KBM-7 (cell line): ENCODE results near the gene LHFPL6.

Experiments
- DNase-seq: peaks from one replicate; pipeline ENCODE4 v3.0.0-alpha.2; 2015
- in situ Hi-C: fragments of 300-500 bp; cut with MboI; formaldehyde crosslinking; loops from 2 replicates; pipeline ENCODE4 v1.14.3; 2020; ENCODE audit warnings: low sequenced_read_pairs, low pct_unique_long_range_greater_than_20kb, mixed read lengths

LHFPL6 gene

GRCh38 chr13:39527961-39528660, 74.9 kb downstream of the LHFPL6 start:
- in situ Hi-C loops = no loop called here
- DNase-seq = no peak

- DNase-seq = no peak
- in situ Hi-C loops = no loop called here
These were observed 75.7 kb downstream of the LHFPL6 start for GRCh38 chr13:39527301-39527700.

GRCh38 chr13:39526499-39526898, 76.5 kb downstream of the LHFPL6 start:
- in situ Hi-C loops = no loop called here
- no peak for DNase-seq

- no peak for DNase-seq
- in situ Hi-C loops = no loop called here
These were observed 77.5 kb downstream of the LHFPL6 start for GRCh38 chr13:39525506-39525905.

GRCh38 chr13:39524795-39525194, 78.2 kb downstream of the LHFPL6 start:
- in situ Hi-C loops = no loop called here
- no peak for DNase-seq

GRCh38 chr13:39522329-39522728, 80.7 kb downstream of the LHFPL6 start:
- in situ Hi-C loops = no loop called here
- DNase-seq = no peak

GRCh38 chr13:39521701-39522100, 81.3 kb downstream of the LHFPL6 start:
- in situ Hi-C loops = no loop called here
- DNase-seq = no peak

GRCh38 chr13:39516096-39516495, 86.9 kb downstream of the LHFPL6 start:
- in situ Hi-C loops = no loop called here
- no peak for DNase-seq

- no peak for DNase-seq
- in situ Hi-C loops = no loop called here
These were observed 87.7 kb downstream of the LHFPL6 start for GRCh38 chr13:39515224-39515714.

GRCh38 chr13:39512687-39513086, 90.3 kb downstream of the LHFPL6 start:
- DNase-seq = no peak
- in situ Hi-C loops = no loop called here

GRCh38 chr13:39510316-39510695, 92.7 kb downstream of the LHFPL6 start:
- in situ Hi-C loops = no loop called here
- DNase-seq = no peak

GRCh38 chr13:39509616-39510315, 93.2 kb downstream of the LHFPL6 start:
- in situ Hi-C loops = no loop called here
- no peak for DNase-seq

GRCh38 chr13:39506559-39507390, 96.2 kb downstream of the LHFPL6 start:
- in situ Hi-C loops = no loop called here
- DNase-seq = no peak

GRCh38 chr13:39505151-39505550, 97.8 kb downstream of the LHFPL6 start:
- peak; percentile 9 for DNase-seq
- in situ Hi-C loops = no loop called here

- in situ Hi-C loops = no loop called here
- no peak for DNase-seq
These were observed 99.9 kb downstream of the LHFPL6 start for GRCh38 chr13:39503048-39503447.

- DNase-seq = no peak
- in situ Hi-C loops = no loop called here
These were observed 101.2 kb downstream of the LHFPL6 start for GRCh38 chr13:39501702-39502324.

GRCh38 chr13:39499604-39500003, 103.4 kb downstream of the LHFPL6 start:
- in situ Hi-C loops = no loop called here
- DNase-seq = no peak

- no peak for DNase-seq
- in situ Hi-C loops = no loop called here
These were observed 104.4 kb downstream of the LHFPL6 start for GRCh38 chr13:39498471-39499114.

GRCh38 chr13:39496506-39496905, 106.5 kb downstream of the LHFPL6 start:
- DNase-seq = no peak
- in situ Hi-C loops = no loop called here
